ENCODE results near the gene PTPRD. TPM values are rescaled to one million over a fixed set of nuclear protein-coding genes. Genes with fewer than 3 reads are reported as not detected.

Gene PTPRD
- total and polyA plus RNA-seq, 2 of the 4 experiments (the other 2 are of a cell fraction): 0.07 to 0.18 TPM

- Histone ChIP-seq H2BK15ac (ENCODE audit: low read depth, low read length) (no peak overlapping the region), H4K8ac (ENCODE audit: low read depth in 2 of 2, low read length in 2 of 2) (no peak overlapping the region), H3K4me1 (ENCODE audit: control insufficient read depth, insufficient read depth, low read length) (no peaks in the 10 kb centered on the region), H2AFZ (replicated peaks; ENCODE audit: low read length, poor library complexity) (no peak overlapping the region), H2BK120ac (ENCODE audit: low read depth, low read length) (no peak overlapping the region), H3K27ac (ENCODE audit: insufficient read depth, low read length) (no peak overlapping the region), H2BK5ac (ENCODE audit: low read depth, low read length, poor library complexity, severe bottlenecking) (no peak overlapping the region), H4K5ac (ENCODE audit: low read depth, low read length) (no peak overlapping the region), H3K27me3 (ENCODE audit: control insufficient read depth, insufficient read depth, low read length) (no peaks in the 10 kb centered on the region), H3K14ac (replicated peaks; ENCODE audit: low read depth, low read length) (no peak overlapping the region), H3K4me2 (ENCODE audit: low read depth, low read length) (no peak overlapping the region), H4K20me1 (ENCODE audit: insufficient read depth, low read length) (no peaks in the 10 kb centered on the region), H3K18ac (ENCODE audit: low read depth, low read length) (no peak overlapping the region), H4K91ac (ENCODE audit: insufficient read depth, low read depth, low read length) (no peak overlapping the region), H3K23ac (ENCODE audit: low read depth, low read length) (no peak overlapping the region), H3K56ac (ENCODE audit: extremely low read depth, insufficient read depth, low read length) (no peak overlapping the region), H3K9me3 (ENCODE audit: control insufficient read depth, insufficient read depth, low read length) (peaks cover 4% of the 10 kb centered on the region; the same call in 1 of the 2 replicates), H3K36me3 (ENCODE audit: control insufficient read depth, insufficient read depth, low read length) (no peaks in the 10 kb centered on the region), H2AK9ac (replicated peaks; ENCODE audit: low read depth, low read length, poor library complexity) (no peak overlapping the region), H3K9ac (ENCODE audit: low read depth, low read length) (no peak overlapping the region), H2BK20ac (ENCODE audit: low read depth, low read length) (no peak overlapping the region), H3K79me1 (ENCODE audit: low read depth in 1 of 2, low read length in 2 of 2) (no peaks in the 10 kb centered on the region), H3K9me1 (ENCODE audit: insufficient read depth, low read length) (no peaks in the 10 kb centered on the region), H3K4ac (ENCODE audit: low read depth, low read length) (no peak overlapping the region), H3K4me3 (ENCODE audit: insufficient read depth, low read depth, low read length) (no peak overlapping the region), H2AK5ac (ENCODE audit: low read depth, low read length) (no peak overlapping the region)
- ATAC-seq (ENCODE audit: low read depth) (no peak), DNase-seq (no peak)
- CTCF ChIA-PET: no interaction called here
- POLR2A ChIA-PET (ENCODE audit: unreplicated experiment): no interaction called here
- BruUV-seq (replicated peaks): no TSS peak
- TF ChIP-seq USF2 (IDR thresholded peaks at IDR 0.05; ENCODE audit: low read depth, low read length): no peak
- TF ChIP-seq BHLHE40 (IDR thresholded peaks at IDR 0.05; ENCODE audit: low read depth, low read length): no peak
- no peak for TF ChIP-seq ELK1 (IDR thresholded peaks at IDR 0.05; ENCODE audit: borderline replicate concordance, low read depth, low read length)
- no peak for TF ChIP-seq RAD21 (IDR thresholded peaks at IDR 0.05; ENCODE audit: low read length)
- TF ChIP-seq NFE2L2 (IDR thresholded peaks at IDR 0.05; ENCODE audit: low read depth, low read length): no peak
- dilution Hi-C loops (cut with HindIII; ENCODE audit: low sequenced_read_pairs, unreplicated experiment) (no loop called here), in situ Hi-C loops (cut with MboI; ENCODE audit: low sequenced_read_pairs) (no loop called here), intact Hi-C loops (cut with micrococcal nuclease) (no loop called here)
- 70% methylated on average over 2 of the region's 6 CpGs; no CpG with 5 or more reads in 1 of the 2 experiments for WGBS, 2 experiments (ENCODE audit: extremely low coverage in 2 of 2, insufficient read length in 1 of 2)
These were observed 1799.9 kb downstream of the PTPRD start for GRCh38 chr9:8812888-8813287.
